ENCODE data around the gene CAV3. TPM values are rescaled to one million over a fixed set of nuclear protein-coding genes. Genes with fewer than 3 reads are reported as not detected.
A peak's percentile ranks its signal among the peaks of the same experiment; 100 is the strongest.

Gene CAV3
- total and polyA plus RNA-seq, 4 donors, result 0.06 to 0.18 TPM; not detected in 2

GRCh38 chr3:8732413-8732812, 1.2 kb upstream of the CAV3 start:
- Histone ChIP-seq H3K4me1 (ENCODE audit: control insufficient read depth in 5 of 5, insufficient read depth in 5 of 5, low read length in 5 of 5) (peaks cover 0 to 32% (median 4%) of the 10 kb centered on the region in 5 donors), H3K9me3 (ENCODE audit: control insufficient read depth in 4 of 4, insufficient read depth in 3 of 4, low read length in 3 of 4) (peaks cover 0 to 2% (median 0%) of the 10 kb centered on the region in 4 donors), H3K4me3 (no peak overlapping the region), H3K27me3 (ENCODE audit: control insufficient read depth in 3 of 3, insufficient read depth in 3 of 3, low read length in 2 of 3) (no peaks in the 10 kb centered on the region), H3K27ac (ENCODE audit: low read depth in 1 of 2, low read length in 1 of 2) (no peak overlapping the region), H3K36me3 (ENCODE audit: control insufficient read depth in 4 of 4, insufficient read depth in 4 of 4, low read length in 4 of 4) (no peaks in the 10 kb centered on the region), H3K9ac (ENCODE audit: insufficient read depth in 1 of 2, low read length in 2 of 2) (no peak overlapping the region)
- no peak for ATAC-seq (ENCODE audit: insufficient read depth, low FRiP score)
- no peak for TF ChIP-seq CTCF (IDR thresholded peaks at IDR 0.05; ENCODE audit: control extremely low read depth, extremely low read depth)
- no peak for DNase-seq
- 77 to 89% methylated on average over 4 of the region's 4 CpGs for WGBS, 2 donors

DNA sequence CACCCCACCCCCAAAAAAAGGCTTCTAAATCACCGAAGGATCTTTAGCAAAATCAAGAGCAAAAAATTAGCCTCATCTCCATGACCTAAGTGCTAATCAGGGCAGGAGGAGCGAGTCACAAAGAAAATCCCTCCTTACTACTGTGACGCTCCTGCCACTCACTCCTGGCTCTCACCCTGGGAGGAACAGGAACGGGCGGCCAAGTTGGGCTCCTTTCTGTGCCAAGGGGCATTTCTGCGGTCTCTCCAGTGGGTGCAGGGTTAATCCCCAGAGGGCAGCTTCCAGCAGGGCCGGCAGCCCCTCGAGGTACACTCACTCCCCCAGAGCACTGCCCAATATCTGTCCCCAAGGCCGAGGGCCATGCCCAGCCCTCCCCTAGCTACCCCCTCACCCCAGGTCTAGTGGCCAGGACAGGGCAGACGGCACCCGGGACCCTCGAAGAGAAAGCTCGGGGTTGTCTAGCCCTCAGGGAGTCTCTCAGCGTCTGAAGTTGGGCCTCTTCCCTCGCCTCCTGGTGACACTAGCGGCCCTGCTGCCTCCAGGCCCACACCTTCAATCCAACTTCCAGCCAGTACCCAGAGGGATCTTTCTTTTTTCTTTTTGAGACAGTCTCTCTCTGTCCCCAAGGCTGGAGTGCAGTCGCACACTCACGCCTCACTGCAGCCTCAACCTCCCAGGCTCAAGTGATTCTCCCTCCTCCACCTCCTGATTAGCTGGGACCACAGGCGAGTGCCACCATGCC, 706 bp downstream of the CAV3 start:
- 90% methylated on average over 19 of the region's 19 CpGs for WGBS, 2 donors
- TF ChIP-seq CTCF (IDR thresholded peaks at IDR 0.05; ENCODE audit: control extremely low read depth, extremely low read depth), result no peak

DNA sequence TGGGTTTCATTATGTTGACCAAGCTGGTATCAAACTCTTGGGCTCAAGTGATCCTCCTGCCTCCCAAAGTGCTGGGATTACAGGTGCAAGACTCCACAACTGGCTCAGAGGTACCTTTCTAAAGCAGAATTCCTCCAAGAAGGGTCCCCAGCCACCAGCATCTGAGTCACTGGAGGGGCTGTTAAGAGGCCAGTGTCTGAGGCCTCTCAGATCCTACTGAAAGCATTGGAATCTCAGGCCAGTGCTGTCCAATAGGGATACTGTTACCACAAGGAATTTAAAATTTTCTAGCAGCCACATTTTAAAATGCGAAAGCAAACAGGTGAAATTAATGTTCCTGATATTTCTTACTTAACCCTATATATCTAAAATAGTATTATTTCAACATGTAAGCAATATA, 1.3 kb downstream of the CAV3 start:
- no peaks in the 10 kb centered on the region for H3K9me3 ChIP-seq (ENCODE audit: control insufficient read depth in 4 of 4, insufficient read depth in 3 of 4, low read length in 3 of 4)
- DNase-seq (no peak), ATAC-seq (ENCODE audit: insufficient read depth, low FRiP score) (no peak)
- H3K9ac ChIP-seq (ENCODE audit: insufficient read depth in 1 of 2, low read length in 2 of 2), result no peak overlapping the region
- H3K36me3 ChIP-seq (ENCODE audit: control insufficient read depth in 4 of 4, insufficient read depth in 4 of 4, low read length in 4 of 4), result no peaks in the 10 kb centered on the region
- H3K27me3 ChIP-seq (ENCODE audit: control insufficient read depth in 3 of 3, insufficient read depth in 3 of 3, low read length in 2 of 3), result no peaks in the 10 kb centered on the region
- H3K4me3 ChIP-seq, result no peak overlapping the region
- 93 to 97% methylated on average over 1 of the region's 1 CpG for WGBS, 2 donors
- H3K27ac ChIP-seq (ENCODE audit: low read depth in 1 of 2, low read length in 1 of 2), result peak overlapping the region in 1 of 2 donors; percentile 70
- no peak for TF ChIP-seq CTCF (IDR thresholded peaks at IDR 0.05; ENCODE audit: control extremely low read depth, extremely low read depth)
- peaks cover 0 to 31% (median 4%) of the 10 kb centered on the region in 5 donors for H3K4me1 ChIP-seq (ENCODE audit: control insufficient read depth in 5 of 5, insufficient read depth in 5 of 5, low read length in 5 of 5)

More for the DNA sequence above, 706 bp downstream of the CAV3 start:
- peaks cover 0 to 32% (median 4%) of the 10 kb centered on the region in 5 donors for H3K4me1 ChIP-seq (ENCODE audit: control insufficient read depth in 5 of 5, insufficient read depth in 5 of 5, low read length in 5 of 5)
- H3K9me3 ChIP-seq (ENCODE audit: control insufficient read depth in 4 of 4, insufficient read depth in 3 of 4, low read length in 3 of 4), result no peaks in the 10 kb centered on the region
- H3K4me3 ChIP-seq, result no peak overlapping the region
- H3K9ac ChIP-seq (ENCODE audit: insufficient read depth in 1 of 2, low read length in 2 of 2), result no peak overlapping the region
- H3K27ac ChIP-seq (ENCODE audit: low read depth in 1 of 2, low read length in 1 of 2), result peak overlapping the region in 1 of 2 donors; percentile 70
- H3K36me3 ChIP-seq (ENCODE audit: control insufficient read depth in 4 of 4, insufficient read depth in 4 of 4, low read length in 4 of 4), result no peaks in the 10 kb centered on the region
- ATAC-seq (ENCODE audit: insufficient read depth, low FRiP score) (no peak), DNase-seq (no peak)
- no peaks in the 10 kb centered on the region for H3K27me3 ChIP-seq (ENCODE audit: control insufficient read depth in 3 of 3, insufficient read depth in 3 of 3, low read length in 2 of 3)
